Measurements from ENCODE around the gene DNAH17. TPM values are rescaled to one million over a fixed set of nuclear protein-coding genes. Genes with fewer than 3 reads are reported as not detected.

DNAH17 gene
- total RNA-seq, 1 experiment from 2014 or later, result 0.23 TPM

- Mint-ChIP-seq H3K27ac (ENCODE audit: unreplicated experiment) (no peak overlapping the region), H3K4me3 (ENCODE audit: unreplicated experiment) (no peak overlapping the region), H3K9me3 (ENCODE audit: unreplicated experiment) (no peaks in the 10 kb centered on the region), H3K27me3 (ENCODE audit: insufficient read depth, unreplicated experiment) (no peaks in the 10 kb centered on the region), H3K36me3 (ENCODE audit: insufficient read depth, unreplicated experiment) (no peaks in the 10 kb centered on the region), H3K4me1 (ENCODE audit: low read depth, unreplicated experiment) (no peaks in the 10 kb centered on the region)
- no TSS peak for BruUV-seq (replicated peaks)
- TF ChIP-seq, protein P1, sequence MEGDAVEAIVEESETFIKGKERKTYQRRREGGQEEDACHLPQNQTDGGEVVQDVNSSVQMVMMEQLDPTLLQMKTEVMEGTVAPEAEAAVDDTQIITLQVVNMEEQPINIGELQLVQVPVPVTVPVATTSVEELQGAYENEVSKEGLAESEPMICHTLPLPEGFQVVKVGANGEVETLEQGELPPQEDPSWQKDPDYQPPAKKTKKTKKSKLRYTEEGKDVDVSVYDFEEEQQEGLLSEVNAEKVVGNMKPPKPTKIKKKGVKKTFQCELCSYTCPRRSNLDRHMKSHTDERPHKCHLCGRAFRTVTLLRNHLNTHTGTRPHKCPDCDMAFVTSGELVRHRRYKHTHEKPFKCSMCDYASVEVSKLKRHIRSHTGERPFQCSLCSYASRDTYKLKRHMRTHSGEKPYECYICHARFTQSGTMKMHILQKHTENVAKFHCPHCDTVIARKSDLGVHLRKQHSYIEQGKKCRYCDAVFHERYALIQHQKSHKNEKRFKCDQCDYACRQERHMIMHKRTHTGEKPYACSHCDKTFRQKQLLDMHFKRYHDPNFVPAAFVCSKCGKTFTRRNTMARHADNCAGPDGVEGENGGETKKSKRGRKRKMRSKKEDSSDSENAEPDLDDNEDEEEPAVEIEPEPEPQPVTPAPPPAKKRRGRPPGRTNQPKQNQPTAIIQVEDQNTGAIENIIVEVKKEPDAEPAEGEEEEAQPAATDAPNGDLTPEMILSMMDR (IDR thresholded peaks at IDR 0.05; ENCODE audit: insufficient read depth in 1 of 2, low read depth in 1 of 2, low read length in 1 of 2, severe bottlenecking in 1 of 2, unreplicated experiment in 1 of 2), result no peak
- Histone ChIP-seq H3K27me3 (replicated peaks; ENCODE audit: control insufficient read depth, insufficient read depth, low read length) (no peaks in the 10 kb centered on the region; the same call in 1 of the 2 replicates), H3K9me3 (no peaks in the 10 kb centered on the region), H3K4me1 (no peaks in the 10 kb centered on the region), H3K36me3 (ENCODE audit: control insufficient read depth, insufficient read depth, low read length) (no peaks in the 10 kb centered on the region), H3K4me3 (ENCODE audit: low read depth, low read length) (no peak overlapping the region)
- ChIA-PET POLR2A (no interaction called here), CTCF (no interaction called here)
- no peak for DNase-seq
- intact Hi-C loops (cut with micrococcal nuclease; ENCODE audit: unreplicated experiment), result no loop called here
Observed at GRCh38 chr17:78471635-78472034, 105.6 kb downstream of the DNAH17 start.

DNA sequence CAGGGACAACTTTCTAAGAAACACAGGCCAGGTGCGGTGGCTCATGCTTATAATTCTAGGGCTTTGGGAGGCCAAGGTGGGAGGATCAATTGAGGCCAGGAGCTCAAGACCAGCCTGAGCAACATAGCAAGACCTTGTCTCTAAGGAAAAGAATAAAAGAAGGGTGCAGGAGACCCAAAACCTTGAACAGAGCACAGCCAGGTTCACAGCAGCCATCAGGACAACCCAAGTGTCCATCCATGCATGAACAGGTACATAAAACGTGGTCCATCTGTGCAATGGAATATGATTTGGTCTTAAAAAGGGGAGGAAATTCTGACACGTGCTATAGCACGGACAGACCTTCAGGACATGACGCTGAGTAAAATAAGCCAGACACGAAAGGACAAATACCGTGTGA is 107.8 kb downstream of the DNAH17 start:
- no peaks in the 10 kb centered on the region for H3K27me3 Mint-ChIP-seq (ENCODE audit: insufficient read depth, unreplicated experiment)
- BruUV-seq (replicated peaks), result no TSS peak
- ChIA-PET CTCF (no interaction called here), POLR2A (no interaction called here)
- Histone ChIP-seq H3K4me3 (ENCODE audit: low read depth, low read length) (no peak overlapping the region), H3K4me1 (no peaks in the 10 kb centered on the region), H3K36me3 (ENCODE audit: control insufficient read depth, insufficient read depth, low read length) (no peaks in the 10 kb centered on the region), H3K27me3 (replicated peaks; ENCODE audit: control insufficient read depth, insufficient read depth, low read length) (no peaks in the 10 kb centered on the region; the same call in 1 of the 2 replicates), H3K9me3 (no peaks in the 10 kb centered on the region)
- TF ChIP-seq, protein P1 (IDR thresholded peaks at IDR 0.05; ENCODE audit: insufficient read depth in 1 of 2, low read depth in 1 of 2, low read length in 1 of 2, severe bottlenecking in 1 of 2, unreplicated experiment in 1 of 2), result no peak
- H3K4me3 Mint-ChIP-seq (ENCODE audit: unreplicated experiment), result no peak overlapping the region
- no peaks in the 10 kb centered on the region for H3K9me3 Mint-ChIP-seq (ENCODE audit: unreplicated experiment)
- H3K27ac Mint-ChIP-seq (ENCODE audit: unreplicated experiment), result no peak overlapping the region
- no peaks in the 10 kb centered on the region for H3K36me3 Mint-ChIP-seq (ENCODE audit: insufficient read depth, unreplicated experiment)
- DNase-seq, result no peak
- no peaks in the 10 kb centered on the region for H3K4me1 Mint-ChIP-seq (ENCODE audit: low read depth, unreplicated experiment)
- intact Hi-C loops (cut with micrococcal nuclease; ENCODE audit: unreplicated experiment), result no loop called here

GRCh38 chr17:78468366-78468765 is 108.8 kb downstream of the DNAH17 start:
- ChIA-PET CTCF (no interaction called here), POLR2A (no interaction called here)
- H3K27me3 Mint-ChIP-seq (ENCODE audit: insufficient read depth, unreplicated experiment), result no peaks in the 10 kb centered on the region
- TF ChIP-seq, protein P1 (IDR thresholded peaks at IDR 0.05; ENCODE audit: insufficient read depth in 1 of 2, low read depth in 1 of 2, low read length in 1 of 2, severe bottlenecking in 1 of 2, unreplicated experiment in 1 of 2), result no peak
- H3K4me1 ChIP-seq, result no peaks in the 10 kb centered on the region
- H3K9me3 ChIP-seq, result 0 out of 2 replicates have a peak, but pooled peaks cover 4% of the 10 kb centered on the region
- no peaks in the 10 kb centered on the region for H3K4me1 Mint-ChIP-seq (ENCODE audit: low read depth, unreplicated experiment)
- H3K4me3 Mint-ChIP-seq (ENCODE audit: unreplicated experiment), result no peak overlapping the region
- no peaks in the 10 kb centered on the region for H3K36me3 ChIP-seq (ENCODE audit: control insufficient read depth, insufficient read depth, low read length)
- no peaks in the 10 kb centered on the region for H3K9me3 Mint-ChIP-seq (ENCODE audit: unreplicated experiment)
- no peak overlapping the region for H3K27ac Mint-ChIP-seq (ENCODE audit: unreplicated experiment)
- H3K4me3 ChIP-seq (ENCODE audit: low read depth, low read length), result no peak overlapping the region
- BruUV-seq (replicated peaks), result no TSS peak
- H3K27me3 ChIP-seq (replicated peaks; ENCODE audit: control insufficient read depth, insufficient read depth, low read length), result no peaks in the 10 kb centered on the region
- DNase-seq, result no peak
- no peaks in the 10 kb centered on the region for H3K36me3 Mint-ChIP-seq (ENCODE audit: insufficient read depth, unreplicated experiment)
- intact Hi-C loops (cut with micrococcal nuclease; ENCODE audit: unreplicated experiment), result no loop called here
